ENCODE measurements around the gene PTDSS2. TPM values are rescaled to one million over a fixed set of nuclear protein-coding genes. Genes with fewer than 3 reads are reported as not detected.

Gene PTDSS2
- total and polyA plus RNA-seq, 2 of the 4 experiments (the other 2 are of a cell fraction), result 23.5 to 26.6 TPM

GRCh38 chr11:507727-508515 lies 57.8 kb downstream of the PTDSS2 start (continued):
- TF ChIP-seq CTCF (conservative IDR thresholded peaks at IDR 0.05; ENCODE audit: low read depth, low read length) (no peak), POLR2A (IDR thresholded peaks at IDR 0.05; ENCODE audit: low read depth, low read length) (no peak)

GRCh38 chr11:508956-509355 lies 58.9 kb downstream of the PTDSS2 start:
- TF ChIP-seq RCOR1 (IDR thresholded peaks at IDR 0.05; ENCODE audit: insufficient replicate concordance, low read length) (no peak), CHD1 (IDR thresholded peaks at IDR 0.05; ENCODE audit: low read depth, low read length) (no peak), USF2 (IDR thresholded peaks at IDR 0.05; ENCODE audit: low read depth, low read length) (no peak), POLR2A (IDR thresholded peaks at IDR 0.05; ENCODE audit: low read depth, low read length) (0 out of 2 replicates have a peak, but pooled peaks have one; percentile 16), RFX5 (IDR thresholded peaks at IDR 0.05; ENCODE audit: low read depth, low read length) (no peak)
- TF ChIP-seq, protein P1, sequence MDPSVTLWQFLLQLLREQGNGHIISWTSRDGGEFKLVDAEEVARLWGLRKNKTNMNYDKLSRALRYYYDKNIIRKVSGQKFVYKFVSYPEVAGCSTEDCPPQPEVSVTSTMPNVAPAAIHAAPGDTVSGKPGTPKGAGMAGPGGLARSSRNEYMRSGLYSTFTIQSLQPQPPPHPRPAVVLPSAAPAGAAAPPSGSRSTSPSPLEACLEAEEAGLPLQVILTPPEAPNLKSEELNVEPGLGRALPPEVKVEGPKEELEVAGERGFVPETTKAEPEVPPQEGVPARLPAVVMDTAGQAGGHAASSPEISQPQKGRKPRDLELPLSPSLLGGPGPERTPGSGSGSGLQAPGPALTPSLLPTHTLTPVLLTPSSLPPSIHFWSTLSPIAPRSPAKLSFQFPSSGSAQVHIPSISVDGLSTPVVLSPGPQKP (IDR thresholded peaks at IDR 0.05; ENCODE audit: borderline replicate concordance, low read depth, low read length), result no peak
- H4K20me1 ChIP-seq (ENCODE audit: insufficient read depth, low read length), result peaks cover 3% of the 10 kb centered on the region
- no peaks in the 10 kb centered on the region for H3K27me3 ChIP-seq (ENCODE audit: control insufficient read depth, insufficient read depth, low read length)
- no peak overlapping the region for H2AK9ac ChIP-seq (replicated peaks; ENCODE audit: low read depth, low read length, poor library complexity)
- ChIA-PET CTCF (interaction anchor here (1.9 kb wide), 1 partner anchor 10 kb away, joined by 6 read pairs; no protein-coding TSS in a partner anchor), POLR2A (ENCODE audit: unreplicated experiment) (no interaction called here)
- no peak overlapping the region for H2AK5ac ChIP-seq (ENCODE audit: low read depth, low read length)
- WGBS, 2 experiments (ENCODE audit: extremely low coverage in 2 of 2, insufficient read length in 1 of 2), result 60% methylated on average over 1 of the region's 5 CpGs; no CpG with 5 or more reads in 1 of the 2 experiments
- H2BK5ac ChIP-seq (ENCODE audit: low read depth, low read length, poor library complexity, severe bottlenecking), result no peak overlapping the region
- in situ Hi-C loops (cut with MboI; ENCODE audit: low sequenced_read_pairs) (no loop called here), intact Hi-C loops (cut with micrococcal nuclease) (no loop called here), dilution Hi-C loops (cut with HindIII; ENCODE audit: low sequenced_read_pairs, unreplicated experiment) (no loop called here)
- H2BK20ac ChIP-seq (ENCODE audit: low read depth, low read length), result no peak overlapping the region
- H3K56ac ChIP-seq (ENCODE audit: extremely low read depth, insufficient read depth, low read length), result no peak overlapping the region
- H4K8ac ChIP-seq (ENCODE audit: low read depth in 2 of 2, low read length in 2 of 2), result no peak overlapping the region
- no peak overlapping the region for H3K4me2 ChIP-seq (ENCODE audit: low read depth, low read length)
- H3K23ac ChIP-seq (ENCODE audit: low read depth, low read length), result no peak overlapping the region; the same call in 1 of the 2 replicates
- ATAC-seq (ENCODE audit: low read depth) (no peak), DNase-seq (no peak)
- no peak overlapping the region for H3K4ac ChIP-seq (ENCODE audit: low read depth, low read length)
- peaks cover 7% of the 10 kb centered on the region for H3K4me1 ChIP-seq (ENCODE audit: control insufficient read depth, insufficient read depth, low read length)
- BruUV-seq (replicated peaks), result no TSS peak
- H3K9ac ChIP-seq (ENCODE audit: low read depth, low read length), result no peak overlapping the region
- H2AFZ ChIP-seq (replicated peaks; ENCODE audit: low read length, poor library complexity), result no peak overlapping the region
- H3K36me3 ChIP-seq (ENCODE audit: control insufficient read depth, insufficient read depth, low read length), result peaks cover 10% of the 10 kb centered on the region
- no peak overlapping the region for H3K18ac ChIP-seq (ENCODE audit: low read depth, low read length)
- H3K9me3 ChIP-seq (ENCODE audit: control insufficient read depth, insufficient read depth, low read length), result no peaks in the 10 kb centered on the region
- no peak overlapping the region for H4K91ac ChIP-seq (ENCODE audit: insufficient read depth, low read depth, low read length)
- peaks cover 19 to 44% of the 10 kb centered on the region in 2 experiments for H3K79me1 ChIP-seq (ENCODE audit: low read depth in 1 of 2, low read length in 2 of 2)
- H3K27ac ChIP-seq (ENCODE audit: insufficient read depth, low read length), result no peak overlapping the region
- no peak overlapping the region for H3K14ac ChIP-seq (replicated peaks; ENCODE audit: low read depth, low read length)
- no peak overlapping the region for H2BK120ac ChIP-seq (ENCODE audit: low read depth, low read length)
- H3K9me1 ChIP-seq (ENCODE audit: insufficient read depth, low read length), result peaks cover 5% of the 10 kb centered on the region
- no peak overlapping the region for H4K5ac ChIP-seq (ENCODE audit: low read depth, low read length)
- no peak overlapping the region for H2BK15ac ChIP-seq (ENCODE audit: low read depth, low read length)
- H3K4me3 ChIP-seq (ENCODE audit: insufficient read depth, low read depth, low read length), result no peak overlapping the region
